ENCODE data around the gene PROCR.

DNA sequence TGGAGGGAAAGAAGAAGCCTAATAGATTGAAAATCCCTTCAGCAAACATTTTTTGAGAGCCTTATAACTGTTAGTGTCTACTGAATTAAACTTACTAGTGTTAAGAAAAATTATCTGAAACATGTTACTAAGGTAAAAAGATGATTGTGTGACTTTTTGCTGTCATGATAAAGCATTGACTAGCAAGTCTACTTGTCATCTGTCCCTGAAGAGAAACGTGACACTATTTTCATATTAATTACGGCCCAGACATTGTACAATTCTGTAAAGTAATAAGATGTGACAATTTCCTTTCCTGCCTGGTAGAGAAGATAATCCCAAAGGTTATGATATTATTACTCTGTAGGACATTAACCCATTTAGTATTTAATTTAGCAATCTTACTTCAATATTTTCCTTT lies 15.9 kb upstream of the PROCR start:
- TF ChIP-seq, protein P1, sequence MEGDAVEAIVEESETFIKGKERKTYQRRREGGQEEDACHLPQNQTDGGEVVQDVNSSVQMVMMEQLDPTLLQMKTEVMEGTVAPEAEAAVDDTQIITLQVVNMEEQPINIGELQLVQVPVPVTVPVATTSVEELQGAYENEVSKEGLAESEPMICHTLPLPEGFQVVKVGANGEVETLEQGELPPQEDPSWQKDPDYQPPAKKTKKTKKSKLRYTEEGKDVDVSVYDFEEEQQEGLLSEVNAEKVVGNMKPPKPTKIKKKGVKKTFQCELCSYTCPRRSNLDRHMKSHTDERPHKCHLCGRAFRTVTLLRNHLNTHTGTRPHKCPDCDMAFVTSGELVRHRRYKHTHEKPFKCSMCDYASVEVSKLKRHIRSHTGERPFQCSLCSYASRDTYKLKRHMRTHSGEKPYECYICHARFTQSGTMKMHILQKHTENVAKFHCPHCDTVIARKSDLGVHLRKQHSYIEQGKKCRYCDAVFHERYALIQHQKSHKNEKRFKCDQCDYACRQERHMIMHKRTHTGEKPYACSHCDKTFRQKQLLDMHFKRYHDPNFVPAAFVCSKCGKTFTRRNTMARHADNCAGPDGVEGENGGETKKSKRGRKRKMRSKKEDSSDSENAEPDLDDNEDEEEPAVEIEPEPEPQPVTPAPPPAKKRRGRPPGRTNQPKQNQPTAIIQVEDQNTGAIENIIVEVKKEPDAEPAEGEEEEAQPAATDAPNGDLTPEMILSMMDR (conservative IDR thresholded peaks at IDR 0.05; ENCODE audit: low read length): no peak
- TF ChIP-seq EZH2phosphoT487 (IDR thresholded peaks at IDR 0.05; ENCODE audit: borderline replicate concordance, low read depth, low read length): no peak
